Skeletal muscle satellite cell (primary cell): Measurements from ENCODE around the gene TBX4.

Source experiments
- H3K27me3 ChIP-seq: 2 replicates; pipeline ENCODE4 v1.7.0; 2013; ENCODE audit warnings: low read length; ENCODE audit not compliant: control insufficient read depth, insufficient read depth
- H3K36me3 ChIP-seq: 2 replicates; pipeline ENCODE4 v1.7.0; 2013; ENCODE audit warnings: mild to moderate bottlenecking, control low read depth, low read length; ENCODE audit not compliant: insufficient read depth
- H3K4me1 ChIP-seq: 2 replicates; pipeline ENCODE4 v1.7.0; 2013; ENCODE audit warnings: low read length; ENCODE audit not compliant: control insufficient read depth, insufficient read depth
- H3K4me2 ChIP-seq: 2 replicates; pipeline ENCODE4 v1.7.0; 2013; ENCODE audit warnings: mild to moderate bottlenecking, low read length
- H3K4me3 ChIP-seq: 2 replicates; pipeline ENCODE4 v1.7.0; 2013; ENCODE audit warnings: low read length
- H3K9ac ChIP-seq: 2 replicates; pipeline ENCODE4 v1.7.0; 2013; ENCODE audit warnings: mild to moderate bottlenecking, low read depth, low read length, moderate library complexity
- H3K9me3 ChIP-seq: replicated peaks from 2 replicates; pipeline ENCODE4 v1.7.0; 2013; ENCODE audit warnings: mild to moderate bottlenecking, control low read depth, low read length

Gene TBX4

GRCh38 chr17:61415374-61416210 lies 36.6 kb upstream of the TBX4 start:
- Histone ChIP-seq H3K4me2 (no peak overlapping the region), H3K9ac (no peak overlapping the region), H3K4me1 (peaks cover 18% of the 10 kb centered on the region), H3K9me3 (no peaks in the 10 kb centered on the region), H3K27me3 (peaks cover 6% of the 10 kb centered on the region), H3K4me3 (no peak overlapping the region), H3K36me3 (no peaks in the 10 kb centered on the region)

GRCh38 chr17:61416211-61416539 lies 36.0 kb upstream of the TBX4 start:
- Histone ChIP-seq H3K27me3 (peaks cover 11% of the 10 kb centered on the region), H3K4me3 (no peak overlapping the region), H3K9me3 (no peaks in the 10 kb centered on the region), H3K4me2 (peak overlapping the region; percentile 73), H3K9ac (no peak overlapping the region), H3K4me1 (peaks cover 17% of the 10 kb centered on the region), H3K36me3 (no peaks in the 10 kb centered on the region)

GRCh38 chr17:61416540-61417363 lies 35.5 kb upstream of the TBX4 start:
- H3K9ac ChIP-seq = peak overlapping the region; percentile 19
- H3K4me3 ChIP-seq = peak overlapping the region; percentile 52
- peaks cover 11% of the 10 kb centered on the region for H3K4me1 ChIP-seq

GRCh38 chr17:61418449-61418848 lies 33.8 kb upstream of the TBX4 start:
- H3K27me3 ChIP-seq = peaks cover 25% of the 10 kb centered on the region
- no peak overlapping the region for H3K4me2 ChIP-seq
- no peaks in the 10 kb centered on the region for H3K9me3 ChIP-seq

More at GRCh38 chr17:61416540-61417363, 35.5 kb upstream of the TBX4 start:
- peaks cover 16% of the 10 kb centered on the region for H3K27me3 ChIP-seq
- no peaks in the 10 kb centered on the region for H3K36me3 ChIP-seq
- H3K4me2 ChIP-seq = peak overlapping the region; percentile 73
- no peaks in the 10 kb centered on the region for H3K9me3 ChIP-seq

GRCh38 chr17:61419496-61420046 lies 32.7 kb upstream of the TBX4 start:
- H3K27me3 ChIP-seq = peaks cover 25% of the 10 kb centered on the region
- no peak overlapping the region for H3K9ac ChIP-seq
- H3K9me3 ChIP-seq = no peaks in the 10 kb centered on the region
- no peaks in the 10 kb centered on the region for H3K36me3 ChIP-seq
- H3K4me3 ChIP-seq = no peak overlapping the region
- H3K4me1 ChIP-seq = no peaks in the 10 kb centered on the region
- H3K4me2 ChIP-seq = no peak overlapping the region

More at GRCh38 chr17:61418449-61418848, 33.8 kb upstream of the TBX4 start:
- Histone ChIP-seq H3K36me3 (no peaks in the 10 kb centered on the region), H3K4me1 (peaks cover under 1% of the 10 kb centered on the region), H3K4me3 (no peak overlapping the region), H3K9ac (no peak overlapping the region)

- H3K4me1 ChIP-seq = no peaks in the 10 kb centered on the region
- no peak overlapping the region for H3K4me2 ChIP-seq
- no peaks in the 10 kb centered on the region for H3K9me3 ChIP-seq
- H3K4me3 ChIP-seq = no peak overlapping the region
- H3K27me3 ChIP-seq = peaks cover 25% of the 10 kb centered on the region
- no peak overlapping the region for H3K9ac ChIP-seq
- H3K36me3 ChIP-seq = no peaks in the 10 kb centered on the region
These were observed 32.2 kb upstream of the TBX4 start for GRCh38 chr17:61420052-61420451.

- H3K4me2 ChIP-seq = no peak overlapping the region
- peaks cover 25% of the 10 kb centered on the region for H3K27me3 ChIP-seq
- H3K4me3 ChIP-seq = no peak overlapping the region
- no peak overlapping the region for H3K9ac ChIP-seq
- no peaks in the 10 kb centered on the region for H3K4me1 ChIP-seq
- no peaks in the 10 kb centered on the region for H3K9me3 ChIP-seq
- H3K36me3 ChIP-seq = no peaks in the 10 kb centered on the region
These were observed 31.4 kb upstream of the TBX4 start for GRCh38 chr17:61420745-61421398.

- no peak overlapping the region for H3K4me3 ChIP-seq
- H3K9ac ChIP-seq = no peak overlapping the region
- no peaks in the 10 kb centered on the region for H3K36me3 ChIP-seq
- H3K9me3 ChIP-seq = no peaks in the 10 kb centered on the region
- peaks cover 25% of the 10 kb centered on the region for H3K27me3 ChIP-seq
- H3K4me2 ChIP-seq = no peak overlapping the region
- H3K4me1 ChIP-seq = no peaks in the 10 kb centered on the region
These were observed 30.8 kb upstream of the TBX4 start for GRCh38 chr17:61421460-61421859.

- H3K9me3 ChIP-seq = no peaks in the 10 kb centered on the region
- peaks cover 7% of the 10 kb centered on the region for H3K4me1 ChIP-seq
- no peak overlapping the region for H3K4me2 ChIP-seq
- H3K27me3 ChIP-seq = peaks cover 25% of the 10 kb centered on the region
- H3K36me3 ChIP-seq = no peaks in the 10 kb centered on the region
- no peak overlapping the region for H3K9ac ChIP-seq
- no peak overlapping the region for H3K4me3 ChIP-seq
These were observed 30.0 kb upstream of the TBX4 start for GRCh38 chr17:61422116-61422799.

GRCh38 chr17:61422869-61423268 lies 29.4 kb upstream of the TBX4 start:
- Histone ChIP-seq H3K9me3 (no peaks in the 10 kb centered on the region), H3K36me3 (no peaks in the 10 kb centered on the region), H3K4me2 (no peak overlapping the region), H3K9ac (no peak overlapping the region), H3K4me3 (no peak overlapping the region), H3K4me1 (peaks cover 9% of the 10 kb centered on the region), H3K27me3 (peaks cover 25% of the 10 kb centered on the region)
